ENCODE results near the gene TNFRSF21. TPM values are rescaled to one million over a fixed set of nuclear protein-coding genes. Genes with fewer than 3 reads are reported as not detected.

The TNFRSF21 gene
- total and polyA plus RNA-seq, 9 of the 15 experiments (the other 6 are each of a cell fraction or from before 2014, with no cell fraction given): 0.63 to 5.7 (median 2.2) TPM

- no peak for TF ChIP-seq RNF2 (IDR thresholded peaks at IDR 0.05)
- peak; percentile 75 for TF ChIP-seq DACH1 (IDR thresholded peaks at IDR 0.05; ENCODE audit: partially characterized antibody)
- TF ChIP-seq CCNT2 (IDR thresholded peaks at IDR 0.05; ENCODE audit: borderline replicate concordance, extremely low read depth, insufficient read length, low read depth, low read length): no peak
- TF ChIP-seq, protein P1, sequence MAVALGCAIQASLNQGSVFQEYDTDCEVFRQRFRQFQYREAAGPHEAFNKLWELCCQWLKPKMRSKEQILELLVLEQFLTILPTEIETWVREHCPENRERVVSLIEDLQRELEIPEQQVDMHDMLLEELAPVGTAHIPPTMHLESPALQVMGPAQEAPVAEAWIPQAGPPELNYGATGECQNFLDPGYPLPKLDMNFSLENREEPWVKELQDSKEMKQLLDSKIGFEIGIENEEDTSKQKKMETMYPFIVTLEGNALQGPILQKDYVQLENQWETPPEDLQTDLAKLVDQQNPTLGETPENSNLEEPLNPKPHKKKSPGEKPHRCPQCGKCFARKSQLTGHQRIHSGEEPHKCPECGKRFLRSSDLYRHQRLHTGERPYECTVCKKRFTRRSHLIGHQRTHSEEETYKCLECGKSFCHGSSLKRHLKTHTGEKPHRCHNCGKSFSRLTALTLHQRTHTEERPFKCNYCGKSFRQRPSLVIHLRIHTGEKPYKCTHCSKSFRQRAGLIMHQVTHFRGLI (CRISPR knock-in tag; IDR thresholded peaks at IDR 0.05): no peak
- TF ChIP-seq MEIS2 (IDR thresholded peaks at IDR 0.05; ENCODE audit: partially characterized antibody): peak; percentile 65
- 0 out of 2 replicates have a peak, but pooled peaks have one; percentile 47 for TF ChIP-seq SMARCC2 (IDR thresholded peaks at IDR 0.05; ENCODE audit: low read depth)
- TF ChIP-seq ZFP30 (CRISPR knock-in tag; IDR thresholded peaks at IDR 0.05; ENCODE audit: borderline replicate concordance): no peak
- peak in 1 of 2 experiments; percentile 42; a peak in 1 of 4 replicates for TF ChIP-seq RCOR1 (IDR thresholded peaks at IDR 0.05; ENCODE audit: borderline replicate concordance in 1 of 2, low read depth in 2 of 2, low read length in 2 of 2)
- TF ChIP-seq HOXB6 (CRISPR knock-in tag; IDR thresholded peaks at IDR 0.05; ENCODE audit: borderline replicate concordance): no peak
- no peak for TF ChIP-seq ILK (tag; IDR thresholded peaks at IDR 0.05; ENCODE audit: borderline replicate concordance, low read depth)
- TF ChIP-seq, protein P2, sequence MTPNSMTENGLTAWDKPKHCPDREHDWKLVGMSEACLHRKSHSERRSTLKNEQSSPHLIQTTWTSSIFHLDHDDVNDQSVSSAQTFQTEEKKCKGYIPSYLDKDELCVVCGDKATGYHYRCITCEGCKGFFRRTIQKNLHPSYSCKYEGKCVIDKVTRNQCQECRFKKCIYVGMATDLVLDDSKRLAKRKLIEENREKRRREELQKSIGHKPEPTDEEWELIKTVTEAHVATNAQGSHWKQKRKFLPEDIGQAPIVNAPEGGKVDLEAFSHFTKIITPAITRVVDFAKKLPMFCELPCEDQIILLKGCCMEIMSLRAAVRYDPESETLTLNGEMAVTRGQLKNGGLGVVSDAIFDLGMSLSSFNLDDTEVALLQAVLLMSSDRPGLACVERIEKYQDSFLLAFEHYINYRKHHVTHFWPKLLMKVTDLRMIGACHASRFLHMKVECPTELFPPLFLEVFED (CRISPR knock-in tag; conservative IDR thresholded peaks at IDR 0.05): no peak
- TF ChIP-seq, protein P3, sequence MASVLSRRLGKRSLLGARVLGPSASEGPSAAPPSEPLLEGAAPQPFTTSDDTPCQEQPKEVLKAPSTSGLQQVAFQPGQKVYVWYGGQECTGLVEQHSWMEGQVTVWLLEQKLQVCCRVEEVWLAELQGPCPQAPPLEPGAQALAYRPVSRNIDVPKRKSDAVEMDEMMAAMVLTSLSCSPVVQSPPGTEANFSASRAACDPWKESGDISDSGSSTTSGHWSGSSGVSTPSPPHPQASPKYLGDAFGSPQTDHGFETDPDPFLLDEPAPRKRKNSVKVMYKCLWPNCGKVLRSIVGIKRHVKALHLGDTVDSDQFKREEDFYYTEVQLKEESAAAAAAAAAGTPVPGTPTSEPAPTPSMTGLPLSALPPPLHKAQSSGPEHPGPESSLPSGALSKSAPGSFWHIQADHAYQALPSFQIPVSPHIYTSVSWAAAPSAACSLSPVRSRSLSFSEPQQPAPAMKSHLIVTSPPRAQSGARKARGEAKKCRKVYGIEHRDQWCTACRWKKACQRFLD (CRISPR knock-in tag; IDR thresholded peaks at IDR 0.05): 0 out of 2 replicates have a peak, but pooled peaks have one; percentile 26
- TF ChIP-seq HMG20B (CRISPR knock-in tag; IDR thresholded peaks at IDR 0.05): no peak
- TF ChIP-seq MYNN (IDR thresholded peaks at IDR 0.05): no peak
- TF ChIP-seq MYNN (CRISPR knock-in tag; IDR thresholded peaks at IDR 0.05): no peak
- TF ChIP-seq SNRNP70 (optimal IDR thresholded peaks at IDR 0.05; ENCODE audit: low read depth, low read length): no peak
- TF ChIP-seq SMARCA4 (IDR thresholded peaks at IDR 0.05): peak; percentile 60; the same call in 1 of the 2 replicates
Observed at GRCh38 chr6:47238456-47238995, 71.2 kb downstream of the TNFRSF21 start (continued).
